Testis (tissue), 2 donors: ENCODE measurements around the gene DIAPH1.

Experiments
- POLR2A ChIP-seq: fragments of 450-650 bp; IDR thresholded peaks from one replicate; pipeline ENCODE4 v1.6.1; 2017; ENCODE audit warnings: antibody characterized with exemption, mild to moderate bottlenecking, moderate library complexity
- TF ChIP-seq, protein P1 (sequence below), 3 experiments: fragments of 450-650 bp in 2 of 3; fragments of 200-600 bp in 1 of 3; sonication (generic) in 1 of 3; IDR thresholded peaks; one replicate each; pipeline ENCODE4 v1.5.1; 2016 to 2019; ENCODE audit warnings: antibody characterized with exemption in 3 of 3, mild to moderate bottlenecking in 2 of 3, moderate library complexity in 1 of 3

DNA sequence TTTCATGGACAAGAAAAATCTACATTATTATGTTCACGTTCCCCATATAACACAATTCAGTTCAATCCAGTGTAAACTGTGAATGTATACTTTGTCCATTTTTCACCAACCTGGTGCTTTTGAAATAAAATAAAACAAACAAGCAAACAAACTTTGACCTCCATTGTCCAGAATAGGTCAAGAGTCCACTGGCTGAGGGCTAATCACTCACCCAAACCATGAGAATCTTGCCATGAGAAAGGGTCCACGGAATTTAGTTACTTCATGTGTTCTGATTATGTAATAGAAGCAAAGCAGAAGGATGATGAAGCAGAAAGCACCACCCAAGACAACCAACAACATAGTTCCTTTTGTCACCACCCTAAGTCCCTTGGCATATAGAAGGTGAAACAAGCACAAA, 28.7 kb downstream of the DIAPH1 start:
- TF ChIP-seq, protein P1, sequence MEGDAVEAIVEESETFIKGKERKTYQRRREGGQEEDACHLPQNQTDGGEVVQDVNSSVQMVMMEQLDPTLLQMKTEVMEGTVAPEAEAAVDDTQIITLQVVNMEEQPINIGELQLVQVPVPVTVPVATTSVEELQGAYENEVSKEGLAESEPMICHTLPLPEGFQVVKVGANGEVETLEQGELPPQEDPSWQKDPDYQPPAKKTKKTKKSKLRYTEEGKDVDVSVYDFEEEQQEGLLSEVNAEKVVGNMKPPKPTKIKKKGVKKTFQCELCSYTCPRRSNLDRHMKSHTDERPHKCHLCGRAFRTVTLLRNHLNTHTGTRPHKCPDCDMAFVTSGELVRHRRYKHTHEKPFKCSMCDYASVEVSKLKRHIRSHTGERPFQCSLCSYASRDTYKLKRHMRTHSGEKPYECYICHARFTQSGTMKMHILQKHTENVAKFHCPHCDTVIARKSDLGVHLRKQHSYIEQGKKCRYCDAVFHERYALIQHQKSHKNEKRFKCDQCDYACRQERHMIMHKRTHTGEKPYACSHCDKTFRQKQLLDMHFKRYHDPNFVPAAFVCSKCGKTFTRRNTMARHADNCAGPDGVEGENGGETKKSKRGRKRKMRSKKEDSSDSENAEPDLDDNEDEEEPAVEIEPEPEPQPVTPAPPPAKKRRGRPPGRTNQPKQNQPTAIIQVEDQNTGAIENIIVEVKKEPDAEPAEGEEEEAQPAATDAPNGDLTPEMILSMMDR (IDR thresholded peaks at IDR 0.05), result no peak
- no peak for TF ChIP-seq POLR2A
